Stimulated activated naive CD8-positive, alpha-beta T cell treated with anti-CD3 and anti-CD28 coated beads, Interleukin-15, Interleukin-2, amounts not matched to agents 100 ng/mL and 50 ng/mL, for 24 hours (primary cell): ENCODE measurements around the gene ABTB2.

Experiments used
- H3K27ac Mint-ChIP-seq: one replicate; pipeline ENCODE4 v1.8.0; 2021; ENCODE audit warnings: mild to moderate bottlenecking, mixed read lengths
- H3K27me3 Mint-ChIP-seq: one replicate; pipeline ENCODE4 v1.8.0; 2021; ENCODE audit warnings: mixed read lengths
- H3K36me3 Mint-ChIP-seq: one replicate; pipeline ENCODE4 v1.8.0; 2021; ENCODE audit warnings: low read depth, mixed read lengths
- H3K4me1 Mint-ChIP-seq: one replicate; pipeline ENCODE4 v1.8.0; 2021; ENCODE audit warnings: low read depth, mixed read lengths
- H3K4me3 Mint-ChIP-seq: one replicate; pipeline ENCODE4 v1.8.0; 2021; ENCODE audit warnings: mild to moderate bottlenecking, mixed read lengths
- H3K9me3 Mint-ChIP-seq: one replicate; pipeline ENCODE4 v1.8.0; 2021; ENCODE audit warnings: mixed read lengths

ABTB2 gene

GRCh38 chr11:34305193-34305592, 52.6 kb downstream of the ABTB2 start:
- no peaks in the 10 kb centered on the region for H3K9me3 Mint-ChIP-seq
- H3K36me3 Mint-ChIP-seq = no peaks in the 10 kb centered on the region
- H3K27me3 Mint-ChIP-seq = no peaks in the 10 kb centered on the region
- H3K4me1 Mint-ChIP-seq = peaks cover 38% of the 10 kb centered on the region
- H3K27ac Mint-ChIP-seq = no peak overlapping the region
- no peak overlapping the region for H3K4me3 Mint-ChIP-seq

DNA sequence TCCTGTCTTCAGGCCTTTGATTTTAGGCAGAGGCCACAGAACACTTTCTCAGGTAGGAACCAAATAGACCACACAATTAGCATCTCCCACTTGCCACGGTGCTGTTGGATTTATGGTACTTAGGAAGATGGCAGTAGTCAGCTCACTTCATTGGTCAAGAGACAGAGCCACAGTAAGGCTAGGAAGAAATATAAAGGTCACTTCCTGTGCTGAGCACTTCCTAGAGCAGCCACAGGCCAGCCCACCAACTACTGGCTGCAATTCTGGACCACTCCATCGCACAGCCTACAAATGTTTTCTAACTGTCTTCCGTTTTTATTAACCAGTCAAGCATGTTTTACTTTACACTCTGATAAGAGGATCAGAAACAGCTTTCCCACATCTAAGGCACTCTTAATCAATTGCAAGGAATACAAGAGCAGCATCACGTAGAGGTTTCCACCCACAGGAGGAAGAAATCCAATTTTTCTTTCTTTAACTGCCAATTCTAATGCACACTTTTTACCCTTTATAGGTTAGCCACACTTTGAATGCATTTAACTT, 54.7 kb downstream of the ABTB2 start:
- H3K9me3 Mint-ChIP-seq = no peaks in the 10 kb centered on the region
- no peaks in the 10 kb centered on the region for H3K27me3 Mint-ChIP-seq
- H3K4me1 Mint-ChIP-seq = peaks cover 22% of the 10 kb centered on the region
- no peaks in the 10 kb centered on the region for H3K36me3 Mint-ChIP-seq
- H3K4me3 Mint-ChIP-seq = no peak overlapping the region
- H3K27ac Mint-ChIP-seq = no peak overlapping the region

DNA sequence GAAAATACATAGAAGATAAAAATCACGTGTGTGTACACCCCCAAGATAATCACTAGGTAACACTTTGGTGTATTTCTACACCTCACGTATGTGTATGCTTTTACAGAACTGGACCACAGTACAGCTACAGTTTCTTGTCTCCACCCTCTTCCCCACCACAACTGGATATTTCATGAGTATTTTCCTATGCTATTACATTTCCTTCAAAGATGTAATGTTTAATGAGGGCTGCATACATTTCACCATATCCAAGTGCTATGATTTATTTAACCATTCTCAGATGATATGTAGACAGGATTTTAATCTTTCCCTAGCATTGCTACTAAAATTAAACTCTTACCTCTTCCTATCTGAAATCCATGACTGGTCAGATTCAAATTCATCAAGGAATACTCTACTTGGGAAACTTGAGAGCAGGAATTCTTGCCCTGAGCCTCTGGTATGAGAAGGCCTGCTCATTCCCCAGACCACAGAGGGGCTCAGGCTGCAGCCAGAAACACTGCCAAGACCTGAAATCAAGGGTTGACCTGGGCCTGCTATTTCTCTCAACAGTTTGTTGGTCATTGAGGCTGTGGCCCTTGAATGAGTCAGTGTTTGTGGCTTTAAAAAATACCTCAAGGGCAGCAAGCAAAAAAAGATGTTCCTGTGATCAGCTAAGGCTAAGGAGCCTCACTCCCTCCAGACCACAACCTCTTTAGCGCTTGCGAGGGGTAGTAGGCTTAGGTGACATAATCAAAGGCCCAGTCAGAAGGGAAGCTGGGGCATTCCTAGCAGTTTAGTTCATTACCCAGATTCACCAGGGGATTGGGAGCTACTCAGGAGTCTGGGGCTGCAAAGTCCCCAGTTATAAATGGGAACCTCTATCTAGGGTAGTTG, 55.5 kb downstream of the ABTB2 start:
- no peak overlapping the region for H3K27ac Mint-ChIP-seq
- no peaks in the 10 kb centered on the region for H3K27me3 Mint-ChIP-seq
- H3K4me1 Mint-ChIP-seq = peaks cover 18% of the 10 kb centered on the region
- no peaks in the 10 kb centered on the region for H3K9me3 Mint-ChIP-seq
- no peaks in the 10 kb centered on the region for H3K36me3 Mint-ChIP-seq
- H3K4me3 Mint-ChIP-seq = no peak overlapping the region

- no peaks in the 10 kb centered on the region for H3K27me3 Mint-ChIP-seq
- no peaks in the 10 kb centered on the region for H3K36me3 Mint-ChIP-seq
- no peak overlapping the region for H3K27ac Mint-ChIP-seq
- no peak overlapping the region for H3K4me3 Mint-ChIP-seq
- H3K9me3 Mint-ChIP-seq = no peaks in the 10 kb centered on the region
- H3K4me1 Mint-ChIP-seq = peaks cover 18% of the 10 kb centered on the region
These were observed 56.9 kb downstream of the ABTB2 start for GRCh38 chr11:34300926-34301295.

DNA sequence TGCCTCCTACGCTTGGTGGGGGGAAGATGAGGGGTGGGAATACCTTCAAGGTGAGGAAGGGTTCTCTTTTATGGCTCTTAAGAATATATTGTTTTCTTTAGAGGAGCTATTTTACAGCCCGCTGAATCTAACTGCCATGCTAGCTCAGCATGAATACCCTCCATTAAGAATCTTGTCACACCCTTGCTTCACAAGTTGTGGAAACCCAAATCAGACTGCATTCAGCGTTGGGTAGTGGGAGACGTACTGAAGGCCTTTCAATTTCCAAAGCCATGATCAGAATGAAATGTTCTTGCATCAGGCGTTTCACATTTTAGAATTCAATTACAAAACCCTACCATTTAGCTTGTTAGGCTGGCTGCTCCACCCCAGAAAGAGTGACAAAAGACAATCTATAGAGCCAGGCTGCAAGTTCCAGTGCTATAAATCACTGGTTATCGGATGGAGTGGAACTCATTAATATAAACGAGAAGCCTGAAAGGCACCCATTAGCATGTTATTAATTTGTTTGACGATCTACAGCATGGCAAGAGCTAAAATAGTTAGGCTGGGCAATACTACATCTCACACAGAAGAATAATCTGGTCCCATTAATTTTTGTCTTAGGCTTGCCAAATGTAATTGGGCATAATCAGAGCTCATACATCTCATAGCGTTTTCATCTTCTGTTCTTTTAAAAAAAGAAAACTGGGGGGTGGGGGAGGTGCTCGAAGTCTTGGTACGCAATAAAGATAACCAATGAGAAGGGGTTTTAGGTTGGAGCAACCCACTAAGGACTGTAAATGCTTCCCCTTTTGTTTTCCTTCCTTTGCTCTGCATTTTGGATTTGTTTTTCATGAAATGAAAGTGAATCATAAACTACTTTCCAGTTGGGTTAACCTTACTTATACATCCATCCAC, 57.5 kb downstream of the ABTB2 start:
- H3K27ac Mint-ChIP-seq = no peak overlapping the region
- H3K4me1 Mint-ChIP-seq = peaks cover 18% of the 10 kb centered on the region
- no peaks in the 10 kb centered on the region for H3K36me3 Mint-ChIP-seq
- no peaks in the 10 kb centered on the region for H3K9me3 Mint-ChIP-seq
- H3K4me3 Mint-ChIP-seq = no peak overlapping the region
- no peaks in the 10 kb centered on the region for H3K27me3 Mint-ChIP-seq

GRCh38 chr11:34299284-34299972, 58.4 kb downstream of the ABTB2 start:
- no peaks in the 10 kb centered on the region for H3K36me3 Mint-ChIP-seq
- H3K4me3 Mint-ChIP-seq = no peak overlapping the region
- H3K27ac Mint-ChIP-seq = no peak overlapping the region
- no peaks in the 10 kb centered on the region for H3K27me3 Mint-ChIP-seq
- peaks cover 18% of the 10 kb centered on the region for H3K4me1 Mint-ChIP-seq
- no peaks in the 10 kb centered on the region for H3K9me3 Mint-ChIP-seq

- Mint-ChIP-seq H3K4me1 (peaks cover 18% of the 10 kb centered on the region), H3K27ac (no peak overlapping the region), H3K36me3 (no peaks in the 10 kb centered on the region), H3K27me3 (no peaks in the 10 kb centered on the region), H3K4me3 (no peak overlapping the region), H3K9me3 (no peaks in the 10 kb centered on the region)
These were observed 58.9 kb downstream of the ABTB2 start for GRCh38 chr11:34298871-34299270.

DNA sequence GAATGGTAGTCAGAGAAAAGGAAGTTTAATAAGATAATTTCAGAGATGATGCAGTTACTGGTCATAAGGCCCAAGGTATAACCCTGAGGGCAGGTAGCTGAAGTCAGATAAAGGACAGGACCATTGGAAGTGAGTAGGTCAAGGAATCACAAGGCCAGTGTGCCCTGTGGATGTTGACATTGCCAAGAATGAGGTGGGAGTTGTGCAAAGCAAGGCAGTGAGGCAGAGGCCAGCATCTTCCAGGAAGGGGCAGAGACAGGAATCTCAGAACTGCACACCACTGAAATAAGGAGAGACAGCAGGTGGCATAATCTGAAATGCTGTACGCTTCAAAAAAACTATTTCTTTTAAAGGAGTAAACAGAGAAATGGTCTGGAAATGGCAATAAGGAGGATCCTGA, 61.4 kb downstream of the ABTB2 start:
- Mint-ChIP-seq H3K36me3 (no peaks in the 10 kb centered on the region), H3K27me3 (no peaks in the 10 kb centered on the region), H3K27ac (no peak overlapping the region), H3K4me3 (no peak overlapping the region), H3K4me1 (peaks cover 7% of the 10 kb centered on the region), H3K9me3 (no peaks in the 10 kb centered on the region)

GRCh38 chr11:34292546-34292945, 65.3 kb downstream of the ABTB2 start:
- H3K4me3 Mint-ChIP-seq = no peak overlapping the region
- H3K36me3 Mint-ChIP-seq = no peaks in the 10 kb centered on the region
- H3K4me1 Mint-ChIP-seq = no peaks in the 10 kb centered on the region
- no peaks in the 10 kb centered on the region for H3K27me3 Mint-ChIP-seq
- H3K27ac Mint-ChIP-seq = no peak overlapping the region
- no peaks in the 10 kb centered on the region for H3K9me3 Mint-ChIP-seq

DNA sequence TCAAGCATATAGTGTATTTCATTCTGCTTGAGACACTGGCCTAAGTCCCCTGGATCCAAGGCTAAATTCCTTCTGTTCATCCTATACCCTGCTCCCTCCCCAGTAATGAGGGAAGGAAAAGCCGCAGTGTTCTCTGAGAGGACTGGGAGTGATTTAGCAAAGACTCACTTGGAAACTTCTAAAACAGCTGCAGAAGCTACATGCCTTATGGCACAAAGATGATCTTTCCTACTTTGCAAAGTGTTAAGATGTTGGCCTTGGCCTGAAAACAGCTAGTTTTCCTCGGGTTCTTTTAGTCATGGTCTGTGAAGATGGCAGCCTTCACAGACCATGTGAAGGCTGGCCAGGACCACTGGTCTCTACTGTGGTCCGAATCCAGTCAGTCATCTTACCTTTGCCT, 65.7 kb downstream of the ABTB2 start:
- H3K4me1 Mint-ChIP-seq = no peaks in the 10 kb centered on the region
- no peaks in the 10 kb centered on the region for H3K36me3 Mint-ChIP-seq
- no peaks in the 10 kb centered on the region for H3K9me3 Mint-ChIP-seq
- no peaks in the 10 kb centered on the region for H3K27me3 Mint-ChIP-seq
- no peak overlapping the region for H3K4me3 Mint-ChIP-seq
- no peak overlapping the region for H3K27ac Mint-ChIP-seq

DNA sequence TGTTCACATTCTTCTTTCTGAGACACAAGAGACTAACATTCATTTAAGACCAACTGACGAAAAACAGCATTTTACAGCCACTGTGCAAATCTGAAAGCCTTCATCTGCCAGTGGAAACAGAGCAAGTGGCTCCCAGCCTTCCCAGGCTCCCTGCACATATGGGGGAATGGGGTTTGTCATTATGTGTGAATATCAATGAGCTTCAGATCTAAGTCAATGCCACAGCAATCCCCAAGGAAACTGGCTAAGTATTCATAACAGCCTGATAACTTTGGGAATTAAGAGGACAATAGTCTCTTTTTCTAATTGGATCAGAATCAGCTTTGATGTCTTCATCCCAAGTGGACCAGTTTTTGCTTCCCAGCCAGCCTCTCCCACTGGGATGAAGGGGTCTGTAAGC, 66.9 kb downstream of the ABTB2 start:
- no peaks in the 10 kb centered on the region for H3K36me3 Mint-ChIP-seq
- H3K9me3 Mint-ChIP-seq = no peaks in the 10 kb centered on the region
- no peak overlapping the region for H3K27ac Mint-ChIP-seq
- no peaks in the 10 kb centered on the region for H3K4me1 Mint-ChIP-seq
- no peaks in the 10 kb centered on the region for H3K27me3 Mint-ChIP-seq
- no peak overlapping the region for H3K4me3 Mint-ChIP-seq

DNA sequence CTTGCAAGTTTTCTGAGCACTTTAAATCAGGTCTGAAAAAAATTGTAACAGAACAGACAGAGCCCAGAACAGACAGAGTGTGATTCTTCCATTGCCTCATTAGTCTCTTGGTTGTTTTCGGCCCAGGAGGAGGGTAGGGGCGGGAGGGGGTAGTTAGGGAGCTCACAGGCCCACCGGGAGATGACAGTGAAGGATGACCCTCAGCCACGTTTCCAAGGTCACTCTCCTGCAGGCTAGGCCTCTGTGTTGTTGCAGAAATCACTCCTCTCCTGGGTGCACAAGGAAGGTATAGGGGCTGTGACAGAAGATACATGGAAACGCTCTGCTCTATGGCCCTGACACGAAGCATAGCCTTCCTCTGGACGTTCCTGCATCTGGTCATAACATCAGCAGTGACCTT, 69.3 kb downstream of the ABTB2 start:
- no peak overlapping the region for H3K4me3 Mint-ChIP-seq
- H3K27ac Mint-ChIP-seq = no peak overlapping the region
- H3K4me1 Mint-ChIP-seq = no peaks in the 10 kb centered on the region

DNA sequence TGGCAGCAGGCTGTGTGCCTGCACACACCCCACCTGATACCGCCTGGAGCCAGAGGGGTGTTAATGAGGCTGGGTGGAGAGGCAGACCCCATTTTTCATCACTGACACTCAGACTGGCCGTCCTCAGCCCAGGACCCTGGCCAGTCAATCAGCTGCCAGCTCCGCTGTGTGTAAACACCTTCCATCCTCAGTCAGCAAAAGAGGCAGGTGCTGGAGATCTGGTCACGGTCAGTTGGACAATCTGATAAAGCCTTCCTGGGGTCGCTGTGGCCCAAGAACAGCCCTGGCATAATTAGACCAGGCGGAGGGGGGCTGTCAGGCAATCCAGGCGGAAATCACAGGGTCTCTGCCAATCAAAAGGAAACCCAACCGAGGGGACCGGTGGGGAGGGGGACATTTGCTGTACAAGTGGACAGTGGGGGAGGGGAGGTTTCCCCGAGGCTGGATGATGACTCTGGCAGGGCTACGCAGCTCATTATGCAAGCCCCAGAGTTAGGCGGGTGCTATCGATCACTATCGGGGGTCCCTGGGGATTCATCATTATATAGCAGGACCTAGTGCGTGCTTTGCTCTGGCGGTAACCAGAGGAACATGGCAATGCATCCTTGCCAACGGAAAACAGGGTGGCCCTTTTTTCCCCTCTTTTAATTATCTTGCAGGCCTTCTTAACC, 72.9 kb downstream of the ABTB2 start:
- H3K4me3 Mint-ChIP-seq = no peak overlapping the region
- H3K9me3 Mint-ChIP-seq = no peaks in the 10 kb centered on the region
- no peaks in the 10 kb centered on the region for H3K36me3 Mint-ChIP-seq
- no peak overlapping the region for H3K27ac Mint-ChIP-seq
- no peaks in the 10 kb centered on the region for H3K4me1 Mint-ChIP-seq
- H3K27me3 Mint-ChIP-seq = no peaks in the 10 kb centered on the region

More for the DNA sequence above, 69.3 kb downstream of the ABTB2 start:
- H3K36me3 Mint-ChIP-seq = no peaks in the 10 kb centered on the region
- H3K27me3 Mint-ChIP-seq = no peaks in the 10 kb centered on the region
- H3K9me3 Mint-ChIP-seq = no peaks in the 10 kb centered on the region

DNA sequence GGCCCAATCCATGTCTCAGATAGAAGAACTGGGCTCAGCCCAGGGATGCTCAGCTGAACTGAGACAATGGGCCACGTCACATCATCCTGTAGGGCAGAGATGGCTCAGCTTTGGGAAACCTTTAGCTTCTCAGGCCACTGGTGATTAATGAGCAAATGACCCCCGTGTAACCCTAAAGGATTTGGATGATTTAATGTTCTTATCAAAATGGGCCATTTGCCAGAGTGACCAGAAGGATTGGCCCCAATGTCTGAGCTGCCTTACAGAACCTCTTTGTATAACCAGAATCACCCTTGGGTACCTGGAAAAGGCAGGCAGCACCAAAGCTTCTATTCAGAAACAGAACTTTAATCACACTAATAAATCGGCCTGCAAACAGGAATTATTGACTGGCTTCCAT, 73.7 kb downstream of the ABTB2 start:
- no peaks in the 10 kb centered on the region for H3K9me3 Mint-ChIP-seq
- H3K4me3 Mint-ChIP-seq = no peak overlapping the region
- no peaks in the 10 kb centered on the region for H3K4me1 Mint-ChIP-seq
- no peak overlapping the region for H3K27ac Mint-ChIP-seq
- H3K36me3 Mint-ChIP-seq = no peaks in the 10 kb centered on the region
- no peaks in the 10 kb centered on the region for H3K27me3 Mint-ChIP-seq
